ENCODE results near the gene NPHS1.
"Not testable (repeated sequence)": the region's sequence is repeated elsewhere in the genome, so short reads cannot be mapped to it uniquely, and the experiment has no call there.

The NPHS1 gene

DNA sequence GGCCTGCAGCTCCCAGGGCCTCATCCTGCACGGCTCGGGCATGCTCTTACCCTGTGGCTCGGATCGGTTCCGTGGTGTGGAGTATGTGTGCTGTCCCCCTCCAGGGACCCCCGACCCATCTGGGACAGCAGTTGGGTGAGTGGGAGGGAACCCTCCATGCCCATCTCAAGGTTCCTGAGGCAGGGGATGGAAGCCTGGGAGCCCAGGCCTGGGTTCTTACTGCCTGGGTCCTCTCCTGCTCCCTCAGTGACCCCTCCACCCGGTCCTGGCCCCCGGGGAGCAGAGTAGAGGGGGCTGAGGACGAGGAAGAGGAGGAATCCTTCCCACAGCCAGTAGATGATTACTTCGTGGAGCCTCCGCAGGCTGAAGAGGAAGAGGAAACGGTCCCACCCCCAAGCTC lies 19.3 kb upstream of the NPHS1 start:
- TF ChIP-seq, protein P1, sequence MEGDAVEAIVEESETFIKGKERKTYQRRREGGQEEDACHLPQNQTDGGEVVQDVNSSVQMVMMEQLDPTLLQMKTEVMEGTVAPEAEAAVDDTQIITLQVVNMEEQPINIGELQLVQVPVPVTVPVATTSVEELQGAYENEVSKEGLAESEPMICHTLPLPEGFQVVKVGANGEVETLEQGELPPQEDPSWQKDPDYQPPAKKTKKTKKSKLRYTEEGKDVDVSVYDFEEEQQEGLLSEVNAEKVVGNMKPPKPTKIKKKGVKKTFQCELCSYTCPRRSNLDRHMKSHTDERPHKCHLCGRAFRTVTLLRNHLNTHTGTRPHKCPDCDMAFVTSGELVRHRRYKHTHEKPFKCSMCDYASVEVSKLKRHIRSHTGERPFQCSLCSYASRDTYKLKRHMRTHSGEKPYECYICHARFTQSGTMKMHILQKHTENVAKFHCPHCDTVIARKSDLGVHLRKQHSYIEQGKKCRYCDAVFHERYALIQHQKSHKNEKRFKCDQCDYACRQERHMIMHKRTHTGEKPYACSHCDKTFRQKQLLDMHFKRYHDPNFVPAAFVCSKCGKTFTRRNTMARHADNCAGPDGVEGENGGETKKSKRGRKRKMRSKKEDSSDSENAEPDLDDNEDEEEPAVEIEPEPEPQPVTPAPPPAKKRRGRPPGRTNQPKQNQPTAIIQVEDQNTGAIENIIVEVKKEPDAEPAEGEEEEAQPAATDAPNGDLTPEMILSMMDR (IDR thresholded peaks at IDR 0.05; ENCODE audit: low read depth, low read length, missing control alignments), result no peak
- DNase-seq, result no peak
- Histone ChIP-seq H3K4me3 (ENCODE audit: low read depth, low read length) (no peak overlapping the region), H3K27me3 (replicated peaks) (peaks cover 5% of the 10 kb centered on the region), H3K36me3 (replicated peaks) (no peaks in the 10 kb centered on the region), H3K27ac (no peak overlapping the region)
- in situ Hi-C loops (cut with HindIII; ENCODE audit: low pct_ligation_motif_present, low sequenced_read_pairs), result no loop called here

DNA sequence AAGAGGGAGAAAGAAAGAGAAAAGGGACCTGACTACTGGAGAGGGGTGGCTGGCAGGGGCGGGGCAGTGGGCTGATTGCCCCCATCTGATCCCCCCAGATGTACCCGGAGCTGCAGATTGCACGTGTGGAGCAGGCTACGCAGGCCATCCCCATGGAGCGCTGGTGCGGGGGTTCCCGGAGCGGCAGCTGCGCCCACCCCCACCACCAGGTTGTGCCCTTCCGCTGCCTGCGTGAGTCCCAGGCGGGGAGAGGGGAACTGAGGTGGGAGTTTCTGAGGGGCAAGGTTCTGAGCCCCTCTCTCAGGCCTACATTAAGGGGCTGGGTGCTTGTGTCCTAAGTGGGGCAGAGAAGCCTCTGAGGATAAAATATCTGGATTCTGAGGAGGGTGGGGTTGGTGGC lies 18.5 kb upstream of the NPHS1 start:
- Histone ChIP-seq H3K4me3 (ENCODE audit: low read depth, low read length) (no peak overlapping the region), H3K27me3 (replicated peaks) (peaks cover 5% of the 10 kb centered on the region), H3K36me3 (replicated peaks) (no peaks in the 10 kb centered on the region), H3K27ac (no peak overlapping the region)
- in situ Hi-C loops (cut with HindIII; ENCODE audit: low pct_ligation_motif_present, low sequenced_read_pairs), result no loop called here
- TF ChIP-seq, protein P1 (IDR thresholded peaks at IDR 0.05; ENCODE audit: low read depth, low read length, missing control alignments), result no peak
- no peak for DNase-seq

DNA sequence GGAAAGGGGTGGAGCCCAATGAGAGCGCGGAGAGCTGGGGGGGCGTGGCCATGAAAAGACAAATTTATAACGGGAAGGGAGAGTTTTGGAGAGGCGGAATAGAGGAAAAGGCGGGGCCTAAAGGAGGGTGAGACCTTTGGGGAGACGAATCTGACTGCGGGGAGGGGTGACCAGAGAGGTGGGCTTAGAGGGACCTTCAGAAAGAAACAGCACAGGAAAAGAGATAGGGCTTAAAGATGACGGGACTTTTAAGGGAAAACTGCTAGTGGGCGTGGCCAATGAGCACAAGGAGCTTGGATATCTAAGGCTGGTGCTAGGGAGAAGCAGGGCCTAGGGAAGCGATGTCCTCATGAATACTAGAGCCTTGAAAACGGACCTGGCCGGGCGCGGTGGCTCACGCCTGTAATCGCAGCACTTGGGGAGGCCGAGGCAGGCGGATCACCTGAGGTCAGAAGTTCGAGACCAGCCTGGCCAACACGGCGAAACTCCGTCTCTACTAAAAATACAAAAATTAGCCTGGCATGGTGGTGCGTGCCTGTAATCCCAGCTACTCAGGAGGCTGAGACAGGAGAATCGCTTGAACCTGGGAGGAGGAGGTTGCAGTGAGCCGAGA lies 17.9 kb upstream of the NPHS1 start:
- H3K27ac ChIP-seq; H3K4me3 ChIP-seq (ENCODE audit: low read depth, low read length); H3K36me3 ChIP-seq (replicated peaks); in situ Hi-C loops (cut with HindIII; ENCODE audit: low pct_ligation_motif_present, low sequenced_read_pairs); H3K27me3 ChIP-seq (replicated peaks): not testable (repeated sequence)
- peak; percentile 20 for DNase-seq

DNA sequence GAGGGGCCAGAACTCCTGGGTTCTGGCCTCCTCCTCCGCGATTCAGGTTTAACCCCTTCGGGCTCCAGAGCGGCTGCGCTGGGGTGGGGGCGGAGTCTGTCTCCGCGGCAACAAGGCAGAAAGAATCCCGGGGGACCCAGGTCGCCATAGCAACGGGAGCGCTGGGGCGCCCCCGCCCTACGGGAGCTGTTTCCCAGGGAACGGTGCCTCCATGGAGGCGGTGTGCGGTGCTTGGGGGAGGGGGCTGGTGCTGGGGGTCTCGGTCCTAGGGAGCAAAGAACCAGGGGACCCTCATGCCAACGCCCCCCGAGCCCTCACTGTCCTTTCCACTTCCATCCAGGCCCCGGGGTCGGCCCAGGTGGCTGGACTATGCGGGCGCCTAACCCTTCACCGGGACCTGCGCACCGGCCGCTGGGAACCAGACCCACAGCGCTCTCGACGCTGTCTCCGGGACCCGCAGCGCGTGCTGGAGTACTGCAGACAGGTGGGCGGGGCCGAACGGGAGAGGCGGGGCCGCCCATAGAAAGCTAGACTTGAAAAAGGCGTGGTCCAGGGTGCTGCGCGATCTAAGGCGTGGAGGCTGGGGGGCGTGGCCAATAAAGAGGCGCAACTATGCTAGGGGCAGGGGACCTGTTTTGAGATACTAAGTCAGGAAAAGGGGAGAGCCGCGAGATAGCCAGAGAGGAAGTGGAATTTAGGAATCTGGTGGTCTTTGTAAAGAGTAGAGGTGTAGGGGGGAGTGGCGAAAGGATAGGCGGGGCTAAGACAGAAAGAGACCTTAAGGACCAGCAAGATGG lies 17.2 kb upstream of the NPHS1 start:
- in situ Hi-C loops (cut with HindIII; ENCODE audit: low pct_ligation_motif_present, low sequenced_read_pairs), result no loop called here
- DNase-seq, result peak; percentile 73
- Histone ChIP-seq H3K4me3 (ENCODE audit: low read depth, low read length) (peak overlapping the region; percentile 34), H3K27me3 (replicated peaks) (peaks cover 5% of the 10 kb centered on the region), H3K27ac (no peak overlapping the region), H3K36me3 (replicated peaks) (no peaks in the 10 kb centered on the region)
- TF ChIP-seq, protein P1 (IDR thresholded peaks at IDR 0.05; ENCODE audit: low read depth, low read length, missing control alignments), result no peak

DNA sequence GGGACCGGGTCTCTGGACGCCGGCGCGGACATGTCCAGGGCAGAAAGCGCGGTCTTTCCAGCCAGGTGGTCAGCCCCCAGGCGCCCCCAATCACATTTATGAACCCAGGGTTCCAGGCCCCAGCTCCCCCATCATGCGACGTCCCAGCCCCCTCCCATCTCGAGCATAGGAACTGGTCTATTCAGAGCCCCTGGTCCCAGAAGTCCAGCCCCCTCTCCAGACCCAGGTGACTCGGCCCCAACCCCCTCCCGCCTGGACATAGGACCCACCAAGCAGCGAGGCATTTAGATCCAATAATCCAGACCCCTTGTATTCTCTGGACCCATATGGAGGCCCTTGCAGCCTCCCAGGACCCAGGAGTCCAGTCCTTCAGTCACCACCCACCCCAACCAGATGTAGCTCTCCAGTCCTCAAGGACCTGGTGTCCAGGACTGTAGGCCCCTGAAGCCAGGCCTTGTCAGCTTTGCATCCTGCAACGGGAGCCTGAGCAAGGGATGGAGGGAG lies 16.6 kb upstream of the NPHS1 start:
- peak overlapping the region; percentile 34 for H3K4me3 ChIP-seq (ENCODE audit: low read depth, low read length)
- in situ Hi-C loops (cut with HindIII; ENCODE audit: low pct_ligation_motif_present, low sequenced_read_pairs), result no loop called here
- no peaks in the 10 kb centered on the region for H3K36me3 ChIP-seq (replicated peaks)
- DNase-seq, result no peak
- TF ChIP-seq, protein P1 (IDR thresholded peaks at IDR 0.05; ENCODE audit: low read depth, low read length, missing control alignments), result no peak
- no peak overlapping the region for H3K27ac ChIP-seq
- peaks cover 5% of the 10 kb centered on the region for H3K27me3 ChIP-seq (replicated peaks)

DNA sequence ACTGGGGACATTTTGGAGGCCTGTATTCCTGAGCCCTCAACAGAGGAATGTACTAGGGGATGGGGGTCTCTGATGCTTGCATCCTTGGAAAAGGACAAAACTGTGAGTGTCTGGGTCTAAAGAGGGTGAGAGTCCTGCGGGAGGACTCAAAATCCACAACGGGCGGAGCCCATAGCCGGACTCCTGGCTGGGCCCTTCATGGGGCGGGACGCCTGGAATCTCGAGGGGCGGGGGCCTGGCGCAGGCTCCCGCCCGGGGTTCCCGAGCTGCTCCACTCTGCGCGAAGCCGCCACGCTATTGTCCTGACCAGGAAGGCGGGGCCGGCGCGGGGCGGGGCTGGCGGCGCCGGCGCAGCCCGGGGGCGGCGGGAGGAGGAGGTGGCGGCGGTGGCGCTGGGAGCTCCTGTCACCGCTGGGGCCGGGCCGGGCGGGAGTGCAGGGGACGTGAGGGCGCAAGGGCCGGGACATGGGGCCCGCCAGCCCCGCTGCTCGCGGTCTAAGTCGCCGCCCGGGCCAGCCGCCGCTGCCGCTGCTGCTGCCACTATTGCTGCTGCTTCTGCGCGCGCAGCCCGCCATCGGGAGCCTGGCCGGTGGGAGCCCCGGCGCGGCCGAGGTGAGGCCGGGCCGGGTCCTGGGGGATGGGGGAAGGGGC lies 16.0 kb upstream of the NPHS1 start, which contains the start of gene APLP1:
TSS of gene APLP1 (plus strand) at position 403 of the 651 bp plus-strand sequence. CDS start at position 466, 63 bp downstream.
- peaks cover 5% of the 10 kb centered on the region for H3K27me3 ChIP-seq (replicated peaks)
- no peak within 1 kb of the TSS for H3K27ac ChIP-seq
- TF ChIP-seq, protein P1 (IDR thresholded peaks at IDR 0.05; ENCODE audit: low read depth, low read length, missing control alignments), result no peak
- in situ Hi-C loops (cut with HindIII; ENCODE audit: low pct_ligation_motif_present, low sequenced_read_pairs), result no loop called here
- H3K4me3 ChIP-seq (ENCODE audit: low read depth, low read length), result peak within 1 kb of the TSS; percentile 34
- DNase-seq, result peak; percentile 16
- H3K36me3 ChIP-seq (replicated peaks), result no peaks in the 10 kb centered on the region
